CD4-positive, CD25-positive, alpha-beta regulatory T cell (primary cell): ENCODE measurements around the gene ZBTB34. TPM values are rescaled to one million over a fixed set of nuclear protein-coding genes. Genes with fewer than 3 reads are reported as not detected.

Source experiments
- ATAC-seq, 2 donors: fragments of 150-1000 bp; cut with Tn5 transposase; one replicate each; pipeline ENCODE4 v1.10.0; 2021; ENCODE audit warnings: low read depth in 2 of 2, moderate number of reproducible peaks in 2 of 2, moderate library complexity in 1 of 2
- DNase-seq, 3 donors: peaks; one replicate each; pipeline versions ENCODE4 v3.0.0 to v3.0.0-alpha.2; 2012 to 2022; ENCODE audit warnings: mixed read lengths in 1 of 3
- H3K27ac ChIP-seq: one replicate; pipeline ENCODE4 v1.7.0; 2013; ENCODE audit warnings: mild to moderate bottlenecking, low read length; ENCODE audit not compliant: insufficient read depth, poor library complexity, severe bottlenecking
- H3K27me3 ChIP-seq: one replicate; pipeline ENCODE4 v1.7.0; 2013; ENCODE audit warnings: low read length; ENCODE audit not compliant: control insufficient read depth, insufficient read depth
- H3K36me3 ChIP-seq: one replicate; pipeline ENCODE4 v1.7.0; 2013; ENCODE audit warnings: mild to moderate bottlenecking, low read length, moderate library complexity; ENCODE audit not compliant: control insufficient read depth, insufficient read depth
- H3K4me1 ChIP-seq: 2 replicates; pipeline ENCODE4 v1.7.0; 2013; ENCODE audit warnings: mild to moderate bottlenecking, low read length; ENCODE audit not compliant: insufficient read depth, control insufficient read depth, poor library complexity, severe bottlenecking
- H3K4me3 ChIP-seq: one replicate; pipeline ENCODE4 v1.7.0; 2013; ENCODE audit warnings: low read depth, mild to moderate bottlenecking, low read length, moderate library complexity
- H3K9me3 ChIP-seq, 2 experiments: 1 replicate in 1 of 2; 2 replicates in 1 of 2; pipeline ENCODE4 v1.7.0; 2013; ENCODE audit warnings: low read length in 2 of 2, mild to moderate bottlenecking in 1 of 2, moderate library complexity in 1 of 2; ENCODE audit not compliant: control insufficient read depth in 2 of 2
- H3K27ac Mint-ChIP-seq, 3 donors: one replicate each; pipeline ENCODE4 v1.8.0; 2020 to 2022; ENCODE audit warnings: mild to moderate bottlenecking in 3 of 3, mixed read lengths in 3 of 3, moderate library complexity in 2 of 3
- H3K27me3 Mint-ChIP-seq: one replicate; pipeline ENCODE4 v1.8.0; 2022; ENCODE audit warnings: mild to moderate bottlenecking, mixed read lengths
- H3K36me3 Mint-ChIP-seq: one replicate; pipeline ENCODE4 v1.8.0; 2020; ENCODE audit warnings: mixed read lengths
- H3K4me1 Mint-ChIP-seq, 4 donors: one replicate each; pipeline ENCODE4 v1.8.0; 2020 to 2022; ENCODE audit warnings: mixed read lengths in 4 of 4, mild to moderate bottlenecking in 1 of 4
- H3K4me3 Mint-ChIP-seq, 4 donors: one replicate each; pipeline ENCODE4 v1.8.0; 2020 to 2022; ENCODE audit warnings: mild to moderate bottlenecking in 4 of 4, mixed read lengths in 4 of 4, moderate library complexity in 3 of 4
- H3K9me3 Mint-ChIP-seq, 7 donors: one replicate each; pipeline ENCODE4 v1.8.0; 2020 to 2022; ENCODE audit warnings: mixed read lengths in 7 of 7, mild to moderate bottlenecking in 3 of 7, moderate library complexity in 2 of 7
- polyA plus RNA-seq, 4 donors: library from polyadenylated mRNA; unstranded; fragments of 300-500 nt; fragmentation: Illumina TruSeq; gene quantifications; one replicate each; pipeline ENCODE4 v1.2.3, GENCODE V29; 2021
- total RNA-seq: library from RNA; stranded (reverse); gene quantifications from one replicate; pipeline ENCODE4 v1.2.3, GENCODE V29; 2022

Gene ZBTB34
- total and polyA plus RNA-seq, 5 donors from 2014 or later: 0.56 to 5.4 (median 0.82) TPM

DNA sequence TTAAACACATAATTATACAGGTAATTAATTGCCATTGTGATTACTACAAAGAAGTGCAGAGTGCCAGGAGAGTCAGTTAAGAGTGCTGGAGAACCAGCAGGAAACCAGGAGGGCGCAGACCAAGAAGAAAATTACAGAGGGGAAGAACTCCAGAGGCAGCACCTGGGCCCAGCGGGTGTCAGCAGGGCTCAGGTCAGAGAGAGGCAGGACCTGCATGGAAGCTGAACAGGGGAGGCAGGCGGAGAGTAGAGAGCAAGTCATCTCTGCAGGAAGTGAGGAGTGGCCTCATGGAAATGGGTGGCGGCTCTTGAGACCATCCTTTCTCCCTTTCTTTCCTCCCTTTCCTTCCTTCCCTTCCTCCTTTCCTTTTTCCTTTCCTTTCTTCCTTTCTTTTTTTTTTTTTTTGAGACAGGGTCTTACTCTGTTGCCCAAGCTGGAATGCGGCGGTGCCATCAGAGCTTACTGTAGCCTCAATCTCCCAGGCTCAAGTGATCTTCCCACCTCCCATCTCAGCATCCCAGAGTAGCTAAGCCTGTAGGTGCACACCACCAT lies 4.0 kb upstream of the ZBTB34 start:
- Mint-ChIP-seq H3K4me3 (no peak overlapping the region), H3K36me3 (no peaks in the 10 kb centered on the region), H3K4me1 (peaks cover 2 to 9% (median 4%) of the 10 kb centered on the region in 4 donors), H3K27ac (no peak overlapping the region), H3K27me3 (peaks cover 53% of the 10 kb centered on the region), H3K9me3 (no peaks in the 10 kb centered on the region)
- Histone ChIP-seq H3K4me1 (peaks cover 10% of the 10 kb centered on the region), H3K9me3 (no peaks in the 10 kb centered on the region), H3K27me3 (peaks cover 17% of the 10 kb centered on the region), H3K36me3 (no peaks in the 10 kb centered on the region), H3K4me3 (no peak overlapping the region), H3K27ac (no peak overlapping the region)
- no peak for ATAC-seq
- no peak for DNase-seq

DNA sequence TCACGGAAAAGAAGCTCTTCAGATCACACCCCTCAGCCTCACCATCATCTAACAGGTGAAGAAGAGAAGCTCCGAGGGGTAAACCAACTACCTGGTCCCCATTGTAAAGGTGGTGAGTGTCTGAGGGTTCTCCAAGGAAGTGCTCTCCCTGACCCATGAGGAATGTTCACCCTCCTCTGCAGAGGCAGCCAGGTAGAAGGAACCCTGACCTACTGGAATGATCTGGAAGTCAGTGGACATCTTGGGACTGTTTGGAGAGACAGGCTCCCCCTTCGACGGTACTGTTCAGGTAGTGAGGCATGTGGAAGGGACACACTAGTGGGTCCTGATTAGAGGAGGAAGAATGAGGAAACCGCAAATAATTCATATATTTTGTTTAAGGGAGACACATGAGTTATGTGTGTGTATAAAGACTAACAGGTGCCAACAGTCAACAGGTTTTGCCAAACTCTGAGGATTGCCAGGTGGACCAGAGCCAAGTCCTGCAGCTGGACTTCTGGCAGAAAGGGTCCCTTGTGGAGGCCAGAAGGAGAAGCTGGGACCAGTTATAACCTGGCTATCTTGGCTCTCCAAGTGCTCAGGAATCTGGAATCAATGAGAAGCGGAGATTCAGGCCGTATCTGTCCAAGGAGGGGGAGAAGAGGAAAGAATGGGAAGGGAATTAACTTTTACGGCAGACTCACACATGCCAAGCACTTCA lies 3.0 kb upstream of the ZBTB34 start:
- Mint-ChIP-seq H3K36me3 (no peaks in the 10 kb centered on the region), H3K27me3 (peaks cover 45% of the 10 kb centered on the region), H3K27ac (no peak overlapping the region), H3K9me3 (no peaks in the 10 kb centered on the region), H3K4me3 (peak overlapping the region in 2 of 4 donors; percentile 59 to 90), H3K4me1 (peaks cover 11 to 19% (median 13%) of the 10 kb centered on the region in 4 donors)
- Histone ChIP-seq H3K27ac (no peak overlapping the region), H3K4me1 (peaks cover 20% of the 10 kb centered on the region), H3K9me3 (no peaks in the 10 kb centered on the region), H3K4me3 (no peak overlapping the region), H3K36me3 (no peaks in the 10 kb centered on the region), H3K27me3 (peaks cover 12% of the 10 kb centered on the region)
- DNase-seq: no peak
- no peak for ATAC-seq

DNA sequence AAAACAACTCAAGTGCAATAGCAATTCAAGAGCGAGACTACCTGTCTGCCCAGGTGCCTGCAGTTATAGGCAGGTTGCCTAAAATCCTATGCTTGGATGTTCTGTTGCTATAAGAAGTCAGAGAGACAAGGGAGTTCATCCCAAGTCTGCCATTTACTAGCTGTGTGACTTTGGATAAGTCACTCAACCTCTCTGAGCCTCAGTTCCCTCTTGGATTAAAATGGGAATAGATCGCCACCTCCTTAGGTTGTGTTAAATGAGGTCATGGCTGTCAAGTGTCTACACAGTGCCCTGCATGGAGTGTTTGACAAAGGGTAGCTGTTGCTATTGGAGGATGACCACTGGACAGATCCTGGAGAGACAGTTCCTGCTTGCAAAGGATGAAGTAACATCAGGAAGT lies 1.3 kb upstream of the ZBTB34 start:
- Mint-ChIP-seq H3K36me3 (no peaks in the 10 kb centered on the region), H3K4me1 (peaks cover 12 to 34% (median 24%) of the 10 kb centered on the region in 4 donors), H3K27ac (peak overlapping the region; percentile 47 to 83 (median 66)), H3K27me3 (peaks cover 29% of the 10 kb centered on the region), H3K4me3 (peak overlapping the region; percentile 74 to 90 (median 86)), H3K9me3 (no peaks in the 10 kb centered on the region)
- Histone ChIP-seq H3K27me3 (peaks cover 12% of the 10 kb centered on the region), H3K27ac (no peak overlapping the region), H3K4me3 (no peak overlapping the region), H3K36me3 (peaks cover 3% of the 10 kb centered on the region), H3K9me3 (no peaks in the 10 kb centered on the region), H3K4me1 (peaks cover 30% of the 10 kb centered on the region)
- ATAC-seq (no peak), DNase-seq (no peak)

DNA sequence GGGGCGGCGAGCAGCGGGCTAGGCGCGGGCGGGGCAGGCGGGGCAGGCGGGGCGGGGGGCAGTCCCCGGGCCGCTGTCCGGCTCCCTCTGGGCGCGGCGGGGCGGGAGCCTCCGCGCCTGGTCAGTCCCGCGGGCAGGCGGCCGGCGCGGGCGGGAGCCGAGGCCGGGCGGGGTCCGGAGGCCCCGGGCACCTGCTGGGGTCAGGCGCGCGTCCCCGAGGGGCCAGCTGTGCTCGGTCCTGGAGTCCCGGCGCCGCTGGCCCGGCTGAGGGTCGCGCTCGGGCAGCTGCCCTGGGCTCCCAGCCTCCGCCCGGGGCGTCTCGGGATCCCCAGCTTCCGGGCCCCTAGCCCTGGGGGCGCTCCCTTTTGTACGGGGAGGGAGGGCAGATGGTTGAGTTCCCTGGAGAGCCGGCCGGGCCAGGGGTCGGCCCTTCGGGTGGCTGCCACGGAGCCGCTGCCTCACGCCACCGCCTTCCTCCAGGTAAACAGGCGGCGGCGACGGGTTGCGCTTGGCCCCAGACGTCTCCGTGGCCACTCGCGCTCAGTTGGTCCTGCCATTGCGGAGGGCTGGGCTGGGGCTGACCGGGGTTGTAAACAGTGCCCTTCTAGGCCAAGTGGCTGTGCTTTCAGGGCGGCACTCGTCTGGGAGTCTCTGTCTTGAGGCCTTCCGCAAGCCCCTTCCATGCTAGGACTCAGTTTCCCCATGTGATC lies 473 bp downstream of the ZBTB34 start:
- Histone ChIP-seq H3K27me3 (peaks cover 5% of the 10 kb centered on the region), H3K4me3 (peak overlapping the region; percentile 72), H3K36me3 (peaks cover 11% of the 10 kb centered on the region), H3K9me3 (no peaks in the 10 kb centered on the region), H3K27ac (peak overlapping the region; percentile 20), H3K4me1 (peaks cover 30% of the 10 kb centered on the region)
- no peaks in the 10 kb centered on the region for H3K36me3 Mint-ChIP-seq
- H3K4me1 Mint-ChIP-seq: peaks cover 12 to 37% (median 27%) of the 10 kb centered on the region in 4 donors
- DNase-seq (peak in 2 of 3 donors; percentile 1 to 16), ATAC-seq (peak; percentile 14 to 15)
- H3K27me3 Mint-ChIP-seq: peaks cover 20% of the 10 kb centered on the region
- peak overlapping the region; percentile 83 to 97 (median 92) for H3K4me3 Mint-ChIP-seq
- peak overlapping the region; percentile 25 to 93 (median 76) for H3K27ac Mint-ChIP-seq
- no peaks in the 10 kb centered on the region for H3K9me3 Mint-ChIP-seq

DNA sequence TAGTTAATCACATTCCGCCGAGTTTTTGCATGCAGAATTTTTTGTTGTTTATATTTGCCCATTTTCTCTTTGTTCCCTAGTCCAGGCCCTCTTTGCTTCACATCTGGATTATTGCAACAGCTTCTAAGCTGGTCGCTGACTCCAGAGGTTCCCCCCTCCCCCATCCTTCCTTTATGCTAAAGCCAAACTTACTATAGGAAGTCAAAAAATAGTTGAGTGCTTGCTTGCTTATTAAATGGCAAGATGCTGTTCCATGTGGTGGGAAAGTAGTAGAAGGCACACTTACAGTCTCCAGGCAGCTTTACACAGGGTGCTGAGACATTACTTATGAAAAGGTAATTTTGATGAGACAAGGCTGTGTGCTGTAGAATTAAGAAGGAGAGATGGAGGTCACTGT lies 1.3 kb downstream of the ZBTB34 start:
- H3K4me3 Mint-ChIP-seq: peak overlapping the region; percentile 83 to 97 (median 92)
- H3K36me3 Mint-ChIP-seq: peaks cover 6% of the 10 kb centered on the region

DNA sequence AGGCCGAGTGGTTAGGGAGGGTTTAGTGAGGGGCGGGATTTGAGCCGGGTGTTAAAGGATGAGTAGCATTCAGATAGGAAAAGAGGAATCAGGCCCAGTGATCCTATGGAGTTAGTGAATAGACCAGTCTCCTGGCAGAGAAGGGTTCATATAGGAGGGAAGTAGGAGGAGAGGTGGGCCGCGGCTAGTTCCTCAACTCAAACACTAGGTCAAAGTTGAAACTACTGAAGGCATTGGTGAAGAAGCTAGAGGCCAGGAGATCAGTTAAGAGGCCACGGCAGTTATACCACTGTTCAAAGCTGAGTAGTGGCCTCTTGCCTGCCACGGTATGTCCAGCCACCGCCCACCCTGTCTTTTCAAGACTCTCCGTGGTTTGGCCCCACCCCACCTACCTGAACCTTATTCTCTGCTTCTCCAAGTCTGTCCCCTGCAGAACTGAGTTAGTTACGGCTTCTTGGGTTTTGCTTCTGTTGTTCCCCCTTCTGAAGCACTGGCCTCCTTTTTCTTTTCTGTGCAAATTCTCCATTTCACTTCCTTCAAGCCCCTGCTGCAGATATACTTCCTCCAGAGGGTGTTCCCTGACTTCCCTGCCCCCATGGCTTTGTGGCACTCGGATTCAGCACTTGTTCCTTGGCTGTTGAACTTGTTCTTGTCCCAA lies 1.8 kb downstream of the ZBTB34 start:
- H3K9me3 ChIP-seq: no peaks in the 10 kb centered on the region
- H3K9me3 Mint-ChIP-seq: peaks cover 0 to 2% (median 0%) of the 10 kb centered on the region in 7 donors
- peaks cover 12 to 40% (median 34%) of the 10 kb centered on the region in 4 donors for H3K4me1 Mint-ChIP-seq
- peak overlapping the region; percentile 72 for H3K4me3 ChIP-seq
- peaks cover 19% of the 10 kb centered on the region for H3K36me3 ChIP-seq
- H3K4me1 ChIP-seq: peaks cover 30% of the 10 kb centered on the region
- peaks cover 12% of the 10 kb centered on the region for H3K27me3 Mint-ChIP-seq
- ATAC-seq: no peak
- peak overlapping the region; percentile 83 to 97 (median 92) for H3K4me3 Mint-ChIP-seq
- peaks cover 10% of the 10 kb centered on the region for H3K36me3 Mint-ChIP-seq
- DNase-seq: no peak
- no peak overlapping the region for H3K27ac ChIP-seq
- peaks cover 3% of the 10 kb centered on the region for H3K27me3 ChIP-seq
- H3K27ac Mint-ChIP-seq: peak overlapping the region; percentile 76 to 93 (median 85)

More for the DNA sequence above, 1.3 kb downstream of the ZBTB34 start:
- Histone ChIP-seq H3K27me3 (peaks cover 3% of the 10 kb centered on the region), H3K4me3 (peak overlapping the region; percentile 72), H3K4me1 (peaks cover 30% of the 10 kb centered on the region), H3K27ac (no peak overlapping the region), H3K9me3 (no peaks in the 10 kb centered on the region), H3K36me3 (peaks cover 17% of the 10 kb centered on the region)
- H3K4me1 Mint-ChIP-seq: peaks cover 12 to 40% (median 30%) of the 10 kb centered on the region in 4 donors
- peaks cover 17% of the 10 kb centered on the region for H3K27me3 Mint-ChIP-seq
- peak overlapping the region; percentile 76 to 93 (median 85) for H3K27ac Mint-ChIP-seq
- peak in 2 of 3 donors; percentile 4 to 50 for DNase-seq
- ATAC-seq: no peak
- H3K9me3 Mint-ChIP-seq: peaks cover 0 to under 1% (median 0%) of the 10 kb centered on the region in 7 donors

DNA sequence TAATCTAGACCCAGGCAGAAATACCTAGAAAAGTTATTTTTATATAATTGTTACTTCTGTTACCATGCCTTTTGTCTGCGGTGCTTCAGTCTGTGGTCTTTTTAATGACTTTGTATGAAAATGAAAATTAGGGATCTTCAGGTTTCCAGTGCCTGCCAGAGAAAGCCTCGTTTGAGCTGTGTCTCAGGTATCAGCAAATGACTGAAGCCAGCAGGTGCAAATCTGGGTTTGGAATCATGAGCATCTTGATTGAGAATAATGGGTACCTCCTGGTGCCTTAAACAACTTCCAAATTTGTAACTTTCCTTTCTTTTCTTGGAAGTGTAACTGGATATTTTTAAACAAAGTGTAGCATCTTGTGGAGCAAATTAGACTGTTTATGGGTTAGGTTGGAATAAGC lies 4.3 kb downstream of the ZBTB34 start:
- H3K4me3 Mint-ChIP-seq: no peak overlapping the region
- Histone ChIP-seq H3K27ac (no peak overlapping the region), H3K9me3 (no peaks in the 10 kb centered on the region), H3K4me3 (no peak overlapping the region), H3K36me3 (peaks cover 23% of the 10 kb centered on the region), H3K4me1 (peaks cover 28% of the 10 kb centered on the region), H3K27me3 (no peaks in the 10 kb centered on the region)
- peaks cover 10% of the 10 kb centered on the region for H3K36me3 Mint-ChIP-seq
- peaks cover 0 to 2% (median 0%) of the 10 kb centered on the region in 7 donors for H3K9me3 Mint-ChIP-seq
- DNase-seq: no peak
- no peak overlapping the region for H3K27ac Mint-ChIP-seq
- no peak for ATAC-seq
- peaks cover 14 to 47% (median 37%) of the 10 kb centered on the region in 4 donors for H3K4me1 Mint-ChIP-seq
- no peaks in the 10 kb centered on the region for H3K27me3 Mint-ChIP-seq
